Nephron progenitor cell (in vitro differentiated cells): ENCODE measurements around the gene ID3.
A peak's percentile ranks its signal among the peaks of the same experiment; 100 is the strongest.

Source experiments
- DNase-seq: peaks from one replicate; pipeline ENCODE4 v3.0.0; 2021
- H3K27ac Mint-ChIP-seq: 2 replicates; pipeline ENCODE4 v1.8.0; 2021; ENCODE audit warnings: mild to moderate bottlenecking, moderate library complexity, mixed read lengths
- H3K27me3 Mint-ChIP-seq: 2 replicates; pipeline ENCODE4 v1.8.0; 2021; ENCODE audit warnings: mild to moderate bottlenecking, low read depth, mixed read lengths; ENCODE audit not compliant: poor library complexity
- H3K36me3 Mint-ChIP-seq: 2 replicates; pipeline ENCODE4 v1.8.0; 2021; ENCODE audit warnings: low read depth, mixed read lengths
- H3K4me1 Mint-ChIP-seq: 2 replicates; pipeline ENCODE4 v1.8.0; 2021; ENCODE audit warnings: mixed read lengths
- H3K4me3 Mint-ChIP-seq: 2 replicates; pipeline ENCODE4 v1.8.0; 2021; ENCODE audit warnings: mild to moderate bottlenecking, moderate library complexity, mixed read lengths
- H3K9me3 Mint-ChIP-seq: 2 replicates; pipeline ENCODE4 v1.8.0; 2021; ENCODE audit warnings: mild to moderate bottlenecking, moderate library complexity, mixed read lengths
- CTCF ChIP-seq: fragments of 200-600 bp; sonication (generic); IDR thresholded peaks from 2 replicates; pipeline ENCODE4 v1.5.0; 2021; ENCODE audit warnings: antibody characterized with exemption

The ID3 gene

GRCh38 chr1:23564529-23565122, 5.3 kb upstream of the ID3 start:
- H3K27ac Mint-ChIP-seq, result peak overlapping the region; percentile 100
- peaks cover 96% of the 10 kb centered on the region for H3K4me1 Mint-ChIP-seq
- no peaks in the 10 kb centered on the region for H3K9me3 Mint-ChIP-seq
- no peaks in the 10 kb centered on the region for H3K27me3 Mint-ChIP-seq
- DNase-seq, result no peak
- no peak for TF ChIP-seq CTCF
- no peaks in the 10 kb centered on the region for H3K36me3 Mint-ChIP-seq
- H3K4me3 Mint-ChIP-seq, result no peak overlapping the region

- Mint-ChIP-seq H3K27ac (peak overlapping the region; percentile 100), H3K36me3 (no peaks in the 10 kb centered on the region), H3K27me3 (no peaks in the 10 kb centered on the region), H3K4me3 (peak overlapping the region; percentile 64), H3K9me3 (no peaks in the 10 kb centered on the region), H3K4me1 (peaks cover 92% of the 10 kb centered on the region)
- no peak for TF ChIP-seq CTCF
- DNase-seq, result no peak
Observed at GRCh38 chr1:23563755-23564374, 4.6 kb upstream of the ID3 start.

GRCh38 chr1:23563003-23563402, 3.7 kb upstream of the ID3 start:
- Mint-ChIP-seq H3K9me3 (no peaks in the 10 kb centered on the region), H3K36me3 (peaks cover 2% of the 10 kb centered on the region), H3K27ac (peak overlapping the region; percentile 100), H3K27me3 (no peaks in the 10 kb centered on the region), H3K4me1 (peaks cover 85% of the 10 kb centered on the region), H3K4me3 (peak overlapping the region; percentile 64)
- DNase-seq, result no peak
- TF ChIP-seq CTCF, result no peak

GRCh38 chr1:23562137-23562876, 3.0 kb upstream of the ID3 start:
- H3K36me3 Mint-ChIP-seq, result peaks cover 9% of the 10 kb centered on the region
- no peaks in the 10 kb centered on the region for H3K9me3 Mint-ChIP-seq
- peak; percentile 96 for DNase-seq
- H3K27ac Mint-ChIP-seq, result peak overlapping the region; percentile 100
- no peak for TF ChIP-seq CTCF
- H3K27me3 Mint-ChIP-seq, result no peaks in the 10 kb centered on the region
- H3K4me1 Mint-ChIP-seq, result peaks cover 85% of the 10 kb centered on the region
- H3K4me3 Mint-ChIP-seq, result peak overlapping the region; percentile 97

- H3K27me3 Mint-ChIP-seq, result no peaks in the 10 kb centered on the region
- H3K4me1 Mint-ChIP-seq, result peaks cover 86% of the 10 kb centered on the region
- H3K27ac Mint-ChIP-seq, result peak overlapping the region; percentile 100
- peaks cover 15% of the 10 kb centered on the region for H3K36me3 Mint-ChIP-seq
- no peak for TF ChIP-seq CTCF
- H3K9me3 Mint-ChIP-seq, result no peaks in the 10 kb centered on the region
- DNase-seq, result no peak
- peak overlapping the region; percentile 97 for H3K4me3 Mint-ChIP-seq
Observed at GRCh38 chr1:23561813-23562100, 2.5 kb upstream of the ID3 start.
